ENCODE measurements around the gene SETD7.

The SETD7 gene

GRCh38 chr4:139547979-139548378 is 8.0 kb downstream of the SETD7 start:
- no peak for DNase-seq

DNA sequence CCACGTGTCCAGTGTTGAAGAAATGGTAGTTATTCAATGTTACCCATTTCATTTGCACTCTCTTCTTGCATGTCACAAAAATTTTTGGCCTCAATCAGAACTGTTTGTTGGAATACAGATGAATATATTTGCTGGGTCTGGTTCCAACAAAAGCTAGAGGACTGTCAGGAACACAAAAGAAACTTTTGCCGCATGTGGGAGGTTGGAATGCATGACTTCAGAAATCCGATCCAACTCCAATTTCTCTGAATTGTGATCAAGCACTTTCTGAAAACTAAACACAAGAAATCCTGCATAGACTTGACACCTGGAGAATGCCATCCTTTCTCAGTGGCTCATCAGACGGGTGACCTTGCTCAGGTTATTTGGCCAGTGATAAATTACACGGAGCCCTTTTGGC is 15.4 kb downstream of the SETD7 start:
- no peak for DNase-seq

- no peak for DNase-seq
These were observed 15.9 kb downstream of the SETD7 start for GRCh38 chr4:139540161-139540560.

DNA sequence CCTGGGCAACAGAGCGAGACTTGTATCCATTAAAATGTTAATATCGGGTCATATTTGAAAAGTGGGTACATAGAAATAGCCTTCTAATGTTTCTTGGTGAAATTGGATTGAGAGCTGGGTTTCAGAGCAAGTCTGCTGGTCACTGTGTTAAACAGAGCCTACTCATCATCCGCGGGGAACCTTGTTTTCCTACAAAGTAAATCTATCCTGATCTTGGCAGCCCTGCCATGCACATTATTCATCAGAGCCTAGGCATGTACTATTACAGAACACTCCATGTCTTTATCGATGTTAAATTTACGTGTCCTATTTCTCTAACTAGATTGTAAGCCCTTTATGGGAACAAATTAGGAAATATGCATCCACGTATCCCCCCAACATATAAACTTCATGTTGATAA is 18.7 kb downstream of the SETD7 start:
- no peak for DNase-seq

DNA sequence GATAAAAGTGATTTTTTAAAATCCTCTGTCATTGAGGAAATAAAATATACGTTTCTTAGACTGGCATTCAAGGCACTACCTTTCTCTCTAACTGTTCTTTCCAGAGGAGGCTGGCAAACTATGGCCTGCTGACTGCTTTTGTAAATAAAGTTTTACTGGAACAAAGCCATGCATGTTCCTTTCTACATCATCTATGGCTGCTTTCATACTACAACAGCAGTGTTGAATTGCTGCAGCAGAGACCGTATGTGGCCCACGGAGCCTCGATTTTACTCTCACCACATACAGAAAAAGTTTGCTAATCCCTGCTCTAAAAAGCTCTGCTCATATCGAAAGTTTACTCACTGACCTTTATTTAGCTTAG is 20.2 kb downstream of the SETD7 start:
- DNase-seq: no peak

DNA sequence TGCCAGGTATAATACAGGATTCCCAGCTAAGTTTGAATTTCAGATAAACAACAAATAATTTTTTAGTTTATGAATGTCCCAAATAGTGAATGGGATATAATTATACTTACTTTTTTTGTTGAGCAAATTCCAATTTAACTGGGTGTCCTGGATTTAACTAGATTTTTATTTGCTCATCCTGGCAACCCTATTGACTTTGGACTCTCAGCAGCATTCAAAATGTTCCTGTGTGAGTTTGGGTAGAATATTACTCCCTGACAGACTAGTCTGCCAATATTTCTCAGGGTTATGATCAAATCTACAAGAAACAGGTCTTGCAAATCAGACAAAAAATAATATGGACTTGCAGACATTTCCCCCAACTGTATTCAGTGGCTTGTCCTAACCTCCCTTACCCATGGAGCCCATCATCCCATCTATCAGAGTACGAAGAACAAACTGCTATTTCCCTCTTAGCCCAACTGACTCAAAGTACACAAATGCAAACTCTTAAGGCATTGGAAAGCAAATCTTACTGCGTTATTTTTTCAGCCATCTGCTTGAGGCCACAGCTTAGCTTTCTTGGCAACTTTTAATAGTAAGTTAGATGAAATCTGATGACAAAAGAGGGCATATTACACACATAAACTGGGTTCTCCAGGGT is 20.7 kb downstream of the SETD7 start:
- no peak for DNase-seq

- DNase-seq: no peak
These were observed 21.6 kb downstream of the SETD7 start for GRCh38 chr4:139534287-139534950.

DNA sequence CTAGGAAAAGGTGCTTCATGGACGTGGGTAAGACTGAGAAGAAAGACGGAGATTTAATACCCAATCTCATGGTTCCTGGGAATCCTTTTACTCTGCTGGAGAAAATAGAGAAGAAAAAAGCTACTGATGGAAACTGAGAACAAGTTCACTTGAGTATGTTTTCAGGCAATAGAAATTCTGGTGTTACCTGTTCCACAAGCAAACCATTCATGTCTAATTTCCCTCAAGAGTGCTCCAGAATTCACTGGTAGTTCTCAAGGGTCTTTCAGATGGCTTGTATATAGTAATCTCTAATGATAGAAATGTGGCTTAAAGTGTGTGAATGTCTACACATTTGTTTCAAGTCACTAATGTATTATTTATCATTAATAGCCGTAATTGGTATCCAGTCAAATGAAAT is 22.5 kb downstream of the SETD7 start:
- no peak for DNase-seq

GRCh38 chr4:139532947-139533346 is 23.1 kb downstream of the SETD7 start:
- DNase-seq: no peak

DNA sequence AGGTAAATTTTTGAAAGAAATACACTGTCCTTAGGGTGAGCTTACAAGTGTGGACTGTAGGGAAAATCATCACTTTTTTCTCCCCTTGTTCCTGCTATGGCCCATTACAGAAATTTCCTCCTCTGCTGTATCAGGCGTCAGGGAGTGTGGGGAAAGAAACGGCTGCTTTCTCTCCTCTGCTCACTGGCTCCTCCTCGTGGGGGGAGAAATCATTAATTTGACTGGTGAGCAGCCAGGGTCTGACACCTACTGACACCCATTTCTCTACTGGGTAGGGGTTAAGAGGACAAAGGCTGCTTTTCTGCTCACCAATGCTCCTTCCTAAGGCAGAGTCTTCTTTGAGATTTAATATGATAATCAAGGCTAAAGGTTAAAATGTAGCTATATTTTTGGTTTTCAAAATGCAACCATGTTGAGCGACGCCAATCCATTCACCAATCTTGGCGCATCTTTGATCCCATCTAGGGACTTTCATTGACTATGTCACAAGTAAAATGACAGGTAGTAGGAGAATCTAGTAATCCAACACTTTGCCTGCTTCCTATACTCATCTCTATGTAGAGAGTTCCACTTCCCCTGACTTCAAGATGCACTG is 25.1 kb downstream of the SETD7 start:
- peak; percentile 50 to 67 for DNase-seq

DNA sequence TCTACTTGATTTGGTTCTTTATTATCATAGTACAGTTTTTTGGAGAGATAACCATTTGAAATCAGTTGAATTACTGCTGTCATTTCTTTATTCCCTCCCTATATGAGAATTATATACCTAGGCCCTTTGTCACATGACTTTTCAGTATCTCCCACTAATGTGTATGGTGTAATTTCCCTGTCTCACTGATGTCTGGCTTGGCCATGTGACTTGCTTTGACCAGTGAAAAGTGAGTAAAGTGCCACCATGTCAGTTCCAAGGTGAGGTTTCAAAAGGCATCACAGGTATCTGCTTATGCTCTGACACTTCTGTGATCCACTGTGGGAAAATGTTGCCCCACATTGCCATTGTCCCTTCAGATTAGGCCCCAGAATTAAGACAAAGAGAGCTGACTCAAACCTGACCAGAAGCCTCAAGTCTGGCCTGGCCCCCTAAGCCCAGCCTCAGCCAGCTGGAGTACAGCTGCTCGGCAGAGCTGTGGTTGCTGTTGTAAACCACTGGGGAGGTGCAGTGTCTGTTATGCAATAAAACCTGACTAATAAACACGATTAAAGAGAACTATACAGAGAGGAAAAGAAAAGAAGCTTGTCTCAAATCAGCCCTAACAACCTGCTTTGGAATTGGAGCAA is 27.5 kb downstream of the SETD7 start:
- DNase-seq: no peak

GRCh38 chr4:139526928-139527327 is 29.1 kb downstream of the SETD7 start:
- DNase-seq: no peak

GRCh38 chr4:139525414-139525813 is 30.6 kb downstream of the SETD7 start:
- no peak for DNase-seq

DNA sequence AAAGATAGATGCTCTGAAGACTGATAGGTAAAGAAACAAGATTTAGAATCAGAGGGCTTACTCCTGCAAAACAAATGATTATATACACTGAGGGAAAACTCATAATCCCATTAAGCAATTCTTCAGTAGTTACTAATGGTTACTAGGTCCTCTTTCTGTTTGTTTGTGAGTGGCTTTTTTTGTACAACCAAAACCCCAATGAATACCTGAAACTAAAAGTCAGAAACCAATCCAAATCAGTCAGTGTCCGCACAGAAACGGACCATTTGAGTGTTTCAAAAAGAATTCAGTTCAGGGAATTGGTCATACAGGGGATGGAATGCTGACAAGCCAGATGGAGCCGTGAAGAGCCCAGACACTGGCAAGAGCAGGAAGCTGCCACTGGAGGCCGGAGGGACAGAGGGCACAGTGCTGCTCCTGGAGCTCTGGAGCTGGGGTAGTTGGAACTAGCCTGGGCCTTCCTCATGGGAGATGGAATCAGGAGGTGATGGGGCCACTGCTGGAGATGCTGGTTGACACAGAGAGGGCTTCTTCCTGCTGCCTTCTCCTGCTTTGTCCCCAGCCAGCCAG is 31.9 kb downstream of the SETD7 start:
- no peak for DNase-seq

DNA sequence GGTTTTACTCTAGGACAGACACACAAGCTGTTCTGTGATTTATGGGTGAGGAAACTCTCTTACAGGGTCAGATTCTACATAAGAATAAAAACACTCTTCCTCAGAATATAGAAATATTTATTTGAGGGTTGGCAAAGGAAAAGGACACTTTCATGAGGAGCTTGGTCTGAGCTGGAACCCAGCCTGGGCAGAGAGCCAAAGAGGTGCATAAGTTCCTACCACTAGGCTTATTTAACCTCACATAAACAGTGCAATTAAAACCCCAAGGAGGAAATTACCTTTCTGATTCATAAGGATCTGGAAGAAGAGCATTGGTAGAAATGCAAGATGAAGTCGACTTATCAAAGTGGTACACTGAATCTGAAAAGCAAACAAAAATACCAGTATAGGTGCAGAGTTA is 32.9 kb downstream of the SETD7 start:
- no peak for DNase-seq

DNA sequence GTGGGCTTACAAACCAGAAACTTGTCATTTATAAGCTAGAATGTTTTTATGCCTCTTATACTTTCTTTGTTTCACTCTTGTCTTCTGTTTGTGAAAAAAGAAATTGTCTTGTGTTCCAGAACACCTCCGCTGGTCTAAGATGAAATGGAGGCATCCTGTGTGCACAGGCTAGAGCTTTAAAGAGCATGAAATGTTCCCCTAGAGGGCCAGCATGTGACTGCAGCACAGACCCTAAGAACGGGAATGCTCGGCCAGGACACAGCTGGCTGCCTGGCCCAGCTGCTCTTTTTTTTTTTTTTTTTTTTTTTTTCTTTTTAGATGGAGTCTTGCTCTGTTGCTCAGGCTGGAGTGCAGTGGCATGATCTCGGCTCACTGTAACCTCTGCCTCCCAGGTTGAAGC is 33.6 kb downstream of the SETD7 start:
- no peak for DNase-seq

DNA sequence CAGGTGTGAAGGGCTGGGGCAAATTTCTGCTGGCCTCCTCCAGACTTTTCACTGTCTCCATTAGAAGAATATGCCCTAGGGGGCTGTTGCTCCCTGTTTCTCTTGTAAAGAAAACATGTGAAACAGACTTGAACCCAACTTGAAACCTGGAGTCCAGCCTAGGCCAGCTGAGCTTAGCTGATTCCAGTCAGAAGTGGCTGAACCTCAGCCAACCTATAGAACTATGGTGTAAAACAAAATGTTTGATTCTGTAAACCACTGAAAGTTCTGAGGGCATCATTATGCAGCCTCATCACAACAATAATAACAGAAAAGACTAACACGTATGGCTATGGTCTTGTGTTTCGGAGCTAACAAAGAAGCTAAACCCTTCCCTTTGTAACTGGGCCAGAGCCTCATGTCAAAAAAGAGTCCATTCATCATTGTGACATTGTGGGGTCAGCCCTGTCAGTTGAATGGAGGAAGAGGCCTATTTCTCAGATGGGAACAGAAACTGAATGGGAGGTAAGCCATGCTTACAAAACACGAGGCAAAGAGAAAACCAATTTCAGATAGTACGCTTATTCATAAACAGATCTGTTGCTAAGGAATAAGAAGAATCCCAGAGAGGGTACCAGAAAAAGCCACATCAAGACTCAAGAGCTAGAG is 34.1 kb downstream of the SETD7 start:
- DNase-seq: no peak

DNA sequence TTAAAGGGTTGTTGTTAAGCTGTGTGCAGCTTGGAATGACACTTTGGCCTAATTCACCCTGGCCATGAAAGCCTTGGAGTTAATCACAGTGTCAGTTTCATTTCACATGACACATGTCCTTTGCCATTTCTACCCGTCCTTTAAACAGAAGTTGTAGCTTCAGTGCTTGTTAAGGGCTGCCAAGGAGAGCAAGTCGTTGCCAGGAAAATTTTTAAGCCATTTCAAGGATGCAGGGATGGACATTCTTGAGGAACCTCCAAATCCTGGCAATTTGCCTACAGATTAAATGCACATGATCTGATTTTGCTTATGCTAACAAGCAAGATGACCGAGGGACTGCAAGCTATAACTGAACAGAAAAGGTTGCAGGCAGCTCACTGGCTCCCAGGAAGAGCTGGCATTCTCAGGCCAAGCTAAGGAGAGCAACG is 40.5 kb downstream of the SETD7 start:
- DNase-seq: no peak

DNA sequence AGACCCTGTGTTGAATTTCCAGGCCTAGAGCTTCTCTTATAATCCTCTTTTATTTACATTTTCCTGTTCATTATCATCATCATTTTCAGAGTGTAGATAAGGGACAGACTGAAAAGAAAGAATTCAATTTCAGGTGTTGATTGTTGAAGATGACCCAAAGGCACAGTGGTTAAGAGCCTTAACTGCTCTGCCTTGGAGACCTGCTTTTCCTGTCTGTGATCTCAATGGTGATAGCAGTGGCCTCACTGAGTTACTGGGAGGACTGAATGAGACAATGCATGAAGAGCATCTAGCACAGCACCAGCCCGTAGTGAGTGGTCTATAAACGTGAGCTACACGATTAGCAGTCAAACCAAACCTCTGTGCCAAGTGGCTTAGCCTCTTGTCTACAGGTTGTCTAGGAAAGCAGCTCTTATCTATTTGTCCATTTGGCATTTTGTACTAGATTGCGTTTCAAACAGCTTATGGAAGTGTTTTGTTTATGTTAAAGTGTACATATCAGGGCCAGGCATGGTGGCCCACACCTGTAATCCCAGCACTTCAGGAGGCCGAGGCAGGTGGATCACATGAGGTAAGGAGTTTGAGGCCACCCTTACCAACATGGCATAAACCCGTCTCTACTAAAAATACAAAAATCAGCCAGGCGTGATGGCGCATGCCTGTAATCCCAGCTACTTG is 41.5 kb downstream of the SETD7 start:
- DNase-seq: no peak

GRCh38 chr4:139511320-139511719 is 44.7 kb downstream of the SETD7 start:
- no peak for DNase-seq

GRCh38 chr4:139509727-139510410 is 46.1 kb downstream of the SETD7 start:
- no peak for DNase-seq
